LNCAP (cell line): ENCODE results near the gene EPYC.

Source experiments
- TF ChIP-seq, protein P1 (sequence below): fragments of 450-650 bp; IDR thresholded peaks from 2 replicates; pipeline ENCODE4 v1.5.1; 2017; ENCODE audit warnings: mild to moderate bottlenecking

Gene EPYC

DNA sequence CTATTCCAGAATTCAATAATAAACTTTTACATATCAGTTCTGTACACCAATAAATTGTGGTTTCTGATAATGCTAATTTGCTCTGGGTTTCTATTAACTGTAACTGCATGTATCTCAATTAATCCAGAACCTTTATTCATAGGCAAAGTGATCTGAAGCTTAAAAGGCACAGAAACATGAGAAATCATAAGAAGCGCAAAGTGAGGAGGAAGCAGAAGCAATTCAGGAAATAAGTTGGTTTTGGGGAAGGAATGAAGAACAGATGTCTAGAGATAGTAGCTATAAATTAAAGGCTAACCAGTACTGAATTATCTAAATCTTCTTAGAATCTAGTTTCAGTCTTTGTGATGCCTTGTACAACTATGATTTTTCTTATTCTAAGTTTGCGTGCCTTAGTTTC is 28.5 kb upstream of the EPYC start:
- TF ChIP-seq, protein P1, sequence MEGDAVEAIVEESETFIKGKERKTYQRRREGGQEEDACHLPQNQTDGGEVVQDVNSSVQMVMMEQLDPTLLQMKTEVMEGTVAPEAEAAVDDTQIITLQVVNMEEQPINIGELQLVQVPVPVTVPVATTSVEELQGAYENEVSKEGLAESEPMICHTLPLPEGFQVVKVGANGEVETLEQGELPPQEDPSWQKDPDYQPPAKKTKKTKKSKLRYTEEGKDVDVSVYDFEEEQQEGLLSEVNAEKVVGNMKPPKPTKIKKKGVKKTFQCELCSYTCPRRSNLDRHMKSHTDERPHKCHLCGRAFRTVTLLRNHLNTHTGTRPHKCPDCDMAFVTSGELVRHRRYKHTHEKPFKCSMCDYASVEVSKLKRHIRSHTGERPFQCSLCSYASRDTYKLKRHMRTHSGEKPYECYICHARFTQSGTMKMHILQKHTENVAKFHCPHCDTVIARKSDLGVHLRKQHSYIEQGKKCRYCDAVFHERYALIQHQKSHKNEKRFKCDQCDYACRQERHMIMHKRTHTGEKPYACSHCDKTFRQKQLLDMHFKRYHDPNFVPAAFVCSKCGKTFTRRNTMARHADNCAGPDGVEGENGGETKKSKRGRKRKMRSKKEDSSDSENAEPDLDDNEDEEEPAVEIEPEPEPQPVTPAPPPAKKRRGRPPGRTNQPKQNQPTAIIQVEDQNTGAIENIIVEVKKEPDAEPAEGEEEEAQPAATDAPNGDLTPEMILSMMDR, result no peak

DNA sequence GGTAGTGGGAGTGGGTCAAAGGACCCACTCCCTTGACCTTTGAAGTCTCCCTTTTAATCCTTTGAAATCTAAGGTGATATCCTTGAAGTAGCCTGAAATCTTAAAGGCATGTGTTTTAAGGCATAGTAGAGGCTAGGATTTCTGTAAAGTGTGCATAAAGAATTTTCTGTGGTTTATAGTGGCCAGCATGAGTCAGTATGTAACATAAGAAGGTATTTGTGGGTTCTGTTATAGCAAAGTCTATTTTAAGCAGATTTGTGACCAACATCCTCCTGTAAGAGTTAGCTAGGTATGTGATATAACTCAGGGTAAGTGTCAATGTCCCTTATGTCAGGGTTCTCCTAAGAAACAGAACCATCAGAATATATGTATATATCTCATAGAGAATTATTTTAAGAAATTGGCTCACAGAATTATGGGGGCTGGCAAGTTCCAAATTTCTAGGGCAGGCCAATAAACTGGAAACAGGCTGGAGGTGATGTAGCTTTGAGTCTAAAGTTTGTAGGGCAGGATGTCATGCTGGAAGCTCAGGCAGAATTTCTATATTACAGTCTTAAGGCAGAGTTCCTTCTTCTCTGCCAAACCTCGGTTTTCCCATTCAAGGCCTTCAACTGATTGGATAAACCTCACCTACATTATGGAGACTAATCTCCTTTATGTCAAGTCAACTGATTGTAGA is 18.7 kb upstream of the EPYC start:
- TF ChIP-seq, protein P1, result no peak

DNA sequence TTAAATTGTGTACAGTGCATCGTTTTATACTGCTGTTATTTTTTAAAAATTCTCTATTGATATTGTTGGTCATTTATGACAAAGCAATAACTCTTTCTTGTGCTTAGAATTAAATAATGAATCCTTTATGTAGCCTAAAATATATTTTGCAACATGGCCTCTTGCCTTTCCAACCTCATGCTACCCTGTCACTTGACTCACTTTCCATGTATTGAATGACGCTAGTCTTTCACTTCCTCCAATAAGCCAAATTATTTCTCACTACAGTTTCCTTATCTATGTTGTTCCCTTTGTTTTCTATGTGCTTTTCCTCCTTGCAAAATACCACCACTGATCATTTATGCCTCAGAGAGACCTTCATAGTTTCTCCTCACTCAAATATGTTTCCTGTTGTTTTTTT is 16.3 kb upstream of the EPYC start:
- TF ChIP-seq, protein P1, result no peak

DNA sequence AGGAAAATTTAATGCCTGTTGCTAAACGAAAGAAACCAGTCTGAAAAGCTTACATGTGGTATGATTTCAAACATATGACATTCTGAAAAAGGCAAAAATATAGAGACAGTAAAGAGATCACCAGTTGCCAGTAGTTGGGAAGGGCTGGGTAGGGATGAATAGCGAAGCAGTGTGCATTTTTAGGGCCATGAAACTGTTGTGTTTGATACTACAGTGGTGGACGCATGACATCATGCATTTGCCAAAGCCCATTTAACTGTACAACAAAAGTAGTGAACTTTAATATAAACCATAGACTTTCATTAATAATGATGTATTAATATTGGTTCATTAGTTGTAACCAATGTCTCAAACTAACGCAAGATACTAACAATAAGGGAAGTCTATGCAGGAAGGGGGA is 14.7 kb upstream of the EPYC start:
- TF ChIP-seq, protein P1, result no peak

DNA sequence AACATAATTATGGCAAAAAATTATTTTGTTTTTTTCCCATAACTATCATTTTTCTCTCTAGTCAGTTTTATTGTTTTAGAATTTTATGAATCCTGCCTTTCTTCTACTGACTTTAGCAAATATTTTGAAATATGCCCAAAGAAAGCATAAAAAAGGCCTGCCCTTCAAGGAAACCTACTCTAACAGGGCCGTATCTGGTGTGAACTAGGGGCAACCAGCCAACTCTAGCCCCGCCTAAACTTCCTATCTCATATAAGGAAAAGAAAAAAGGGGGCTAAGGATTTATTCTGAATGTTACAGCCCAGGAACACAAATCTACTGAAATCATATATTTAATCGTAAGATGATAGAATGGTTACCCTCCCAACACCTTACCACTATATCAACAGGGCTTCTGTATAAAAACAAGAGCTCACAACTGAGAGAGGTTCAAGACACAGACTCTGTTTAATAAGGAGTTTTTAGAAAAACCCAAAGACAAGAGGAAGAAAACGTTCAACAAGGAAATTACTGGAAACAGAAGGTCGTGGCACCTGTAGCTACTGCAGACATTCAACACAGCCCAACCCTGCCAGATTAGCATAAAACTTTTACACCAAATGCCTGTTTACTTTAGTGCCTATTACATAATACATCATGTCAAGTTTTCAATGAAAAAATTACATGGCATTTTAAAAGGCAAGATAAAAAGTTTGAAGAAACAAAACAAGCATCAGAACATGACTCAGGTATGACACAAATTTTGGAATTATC is 12.9 kb upstream of the EPYC start:
- TF ChIP-seq, protein P1, result no peak

DNA sequence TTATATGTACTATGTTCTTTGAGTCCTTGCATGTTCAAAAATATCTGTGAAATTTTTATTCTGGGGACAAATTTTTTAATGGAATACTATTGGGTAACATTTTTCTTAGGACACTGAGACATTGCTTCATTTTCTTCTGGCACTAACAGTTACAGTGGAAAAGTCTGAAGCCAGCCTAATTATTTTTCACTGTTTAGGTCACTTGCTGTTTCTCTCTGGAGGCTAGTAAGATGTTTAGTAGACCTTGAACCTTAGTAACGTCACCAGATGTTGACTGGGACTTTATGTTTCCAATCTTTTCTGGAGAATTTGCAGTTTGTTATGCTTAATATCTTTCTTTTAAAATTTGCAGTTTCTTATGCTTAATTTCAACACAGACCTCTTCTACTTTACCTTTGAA is 12.3 kb upstream of the EPYC start:
- TF ChIP-seq, protein P1, result no peak

DNA sequence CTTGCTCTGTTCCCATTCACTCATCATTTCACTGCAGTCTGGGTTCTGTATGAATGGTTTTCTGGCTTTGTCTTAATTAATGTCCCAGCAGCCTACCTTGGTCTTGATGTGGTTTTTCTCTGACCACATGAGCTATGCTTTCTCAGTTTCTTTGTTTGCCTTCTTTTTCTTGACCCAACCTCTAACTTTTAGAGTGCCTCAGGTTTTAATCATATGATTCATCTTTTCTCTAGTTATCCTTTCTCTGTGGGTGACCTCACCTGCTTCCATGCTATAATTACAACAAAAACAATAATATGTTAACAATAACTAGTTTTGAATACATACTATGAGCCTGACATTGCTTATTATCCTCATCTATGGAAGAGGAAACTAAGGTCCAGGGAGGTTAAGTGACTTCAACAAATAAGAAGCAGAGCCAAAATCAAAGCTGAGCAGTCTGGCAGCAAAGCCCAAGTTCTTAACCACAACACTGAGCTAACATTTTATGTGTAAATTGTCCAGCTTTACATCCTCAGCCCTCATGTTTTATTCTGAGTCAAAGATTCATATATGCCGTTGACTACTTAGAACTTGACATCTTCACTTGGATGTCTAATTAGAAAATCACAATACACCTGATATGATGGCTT is 4.7 kb upstream of the EPYC start:
- TF ChIP-seq, protein P1, result no peak
